GM19395 (cell line): ENCODE data around the gene RPL31.

Experiments used
- ATAC-seq: cut with Tn5 transposase; IDR thresholded peaks from one replicate; pipeline ENCODE4 v1.9.1; 2021; ENCODE audit warnings: mild to moderate bottlenecking, moderate library complexity; ENCODE audit not compliant: unreplicated experiment

Gene RPL31

DNA sequence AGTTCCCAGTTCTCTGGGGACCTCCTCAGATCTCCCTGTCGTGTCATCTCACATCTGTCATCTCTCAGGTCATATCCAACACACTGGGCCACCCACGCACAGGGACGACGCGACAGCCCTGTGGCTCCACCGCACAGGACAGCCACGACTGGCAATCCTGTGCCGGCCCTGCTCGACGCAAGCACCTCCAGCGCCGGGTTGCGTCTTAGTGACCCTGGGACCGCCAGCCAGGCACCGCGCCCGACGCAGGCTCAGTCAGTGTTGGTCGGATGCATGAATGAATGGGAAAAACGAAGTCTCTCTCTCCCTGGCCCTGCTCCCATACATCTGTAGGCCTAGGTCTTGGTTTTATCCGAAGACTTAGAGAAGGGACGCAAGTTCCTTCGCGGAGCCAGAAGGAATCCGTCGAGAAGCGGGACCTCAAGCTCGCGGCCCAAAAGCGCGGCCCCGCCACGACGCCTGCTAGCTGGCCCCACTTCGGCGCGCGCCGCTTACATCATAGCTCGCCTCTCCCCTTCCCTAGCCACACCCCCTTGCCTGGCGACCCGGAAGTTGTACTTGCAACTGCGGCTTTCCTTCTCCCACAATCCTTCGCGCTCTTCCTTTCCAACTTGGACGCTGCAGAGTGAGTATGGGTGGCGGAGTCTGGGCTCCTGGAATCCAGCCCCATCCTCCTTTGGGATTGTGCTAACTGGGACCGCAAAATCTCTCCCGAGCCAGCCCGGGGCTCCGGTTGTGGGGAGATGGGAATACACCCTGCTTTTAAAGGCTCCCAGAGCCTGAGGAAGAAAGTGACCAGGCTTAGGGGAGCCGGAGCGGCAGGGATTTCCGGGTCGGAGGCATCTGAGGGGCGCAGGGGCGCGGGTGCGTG, at the start of gene RPL31:
Gene RPL31, plus strand, starts transcription at position 599 of the 871 bp plus-strand sequence. CDS start 413 bp downstream, outside the sequence.
- peak; percentile 98 for ATAC-seq

- no peak for ATAC-seq
Measured at GRCh38 chr2:100952512-100952911, 49.6 kb upstream of the RPL31 start.

GRCh38 chr2:100953406-100954043, 48.6 kb upstream of the RPL31 start:
- no peak for ATAC-seq

- no peak for ATAC-seq
Measured at GRCh38 chr2:100954044-100954420, 48.1 kb upstream of the RPL31 start.

DNA sequence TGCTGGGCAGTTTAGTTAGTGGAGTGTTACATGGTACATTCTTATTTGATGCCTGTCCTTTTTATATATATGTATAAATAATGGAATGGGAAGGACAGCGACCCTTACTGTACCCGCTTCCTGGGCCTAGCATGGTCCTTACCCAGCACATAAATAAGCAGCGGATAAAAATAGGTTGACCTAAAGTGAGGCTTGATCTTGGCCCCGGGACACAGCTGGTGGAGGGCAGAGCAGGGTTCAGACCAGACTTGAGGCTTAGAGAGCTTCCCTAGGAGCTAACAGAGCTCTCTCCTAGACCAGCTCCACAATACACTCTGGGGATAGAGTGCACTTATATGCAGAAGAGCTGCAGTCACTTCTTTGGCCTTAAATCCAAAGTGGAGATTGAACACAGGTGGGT, 46.9 kb upstream of the RPL31 start:
- ATAC-seq = no peak

- ATAC-seq = no peak
Measured at GRCh38 chr2:100956081-100956480, 46.0 kb upstream of the RPL31 start.

- ATAC-seq = no peak
Measured at GRCh38 chr2:100957996-100958653, 44.0 kb upstream of the RPL31 start.

DNA sequence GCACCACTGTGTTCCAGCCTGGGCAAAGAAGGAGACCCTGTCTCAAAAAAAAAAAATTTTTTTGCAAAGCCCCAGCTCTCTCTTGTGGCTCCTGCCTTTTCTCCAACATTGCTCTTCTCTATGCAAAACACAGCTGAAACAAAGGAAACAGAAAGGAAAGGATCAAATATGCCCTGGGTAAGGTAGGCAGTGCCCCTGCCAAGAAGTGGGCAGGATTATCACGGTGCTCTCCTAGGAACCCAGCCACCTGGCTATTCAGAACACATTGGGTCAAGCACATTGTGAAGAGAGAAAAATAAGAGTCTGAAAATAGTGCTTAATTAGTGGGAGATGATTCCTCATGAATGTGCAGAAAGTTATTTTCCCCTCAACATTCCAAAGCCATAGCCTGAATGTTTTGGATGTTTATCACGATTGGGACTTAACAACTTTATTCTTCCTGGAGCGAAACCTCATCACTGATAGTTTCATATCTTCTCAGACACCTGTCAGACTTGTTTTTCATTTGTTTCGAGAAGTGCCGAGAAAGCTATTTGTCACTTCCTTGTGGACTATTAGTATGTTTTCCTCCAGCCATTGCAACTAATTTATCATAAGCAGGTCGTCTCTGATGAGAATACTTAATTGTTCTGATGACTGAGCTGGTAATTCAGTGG, 42.7 kb upstream of the RPL31 start:
- no peak for ATAC-seq

- no peak for ATAC-seq
Measured at GRCh38 chr2:100960688-100961087, 41.4 kb upstream of the RPL31 start.

GRCh38 chr2:100962366-100963025, 39.6 kb upstream of the RPL31 start:
- no peak for ATAC-seq

DNA sequence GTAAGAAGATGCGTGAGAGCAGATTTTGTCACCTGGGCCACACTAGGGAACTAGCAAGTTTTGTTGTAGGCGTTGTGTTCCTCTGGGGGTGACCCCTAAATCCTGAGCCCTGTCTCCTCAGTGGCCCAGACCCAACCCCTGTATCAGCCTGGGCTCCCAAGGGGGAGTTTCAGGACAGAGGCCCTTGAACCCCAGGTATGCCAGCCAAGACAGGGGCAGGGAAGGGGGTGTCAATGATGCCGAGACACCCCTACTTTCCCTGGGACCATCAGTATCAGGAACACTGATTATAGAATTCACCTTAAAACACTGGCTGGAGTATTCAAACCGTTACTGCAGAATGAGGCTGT, 39.1 kb upstream of the RPL31 start:
- no peak for ATAC-seq

DNA sequence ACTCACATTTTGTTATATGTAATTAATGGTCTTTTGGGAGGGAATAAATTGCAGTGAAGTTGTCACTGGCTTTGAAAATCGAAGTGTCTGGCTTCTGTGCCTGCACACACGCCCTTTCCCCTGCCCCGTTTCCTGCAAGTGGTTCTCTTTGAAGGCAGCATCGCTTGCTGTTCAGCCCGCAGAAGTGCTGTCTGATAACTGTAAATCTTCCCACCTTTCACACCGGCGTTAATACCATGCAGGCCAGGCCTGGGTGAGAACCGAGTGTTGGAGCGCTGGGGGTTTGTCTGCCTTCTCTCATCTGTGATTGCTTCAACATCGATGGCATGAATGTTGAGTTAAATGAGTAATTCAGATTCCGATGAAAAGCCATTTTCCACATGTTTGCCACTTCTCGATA, 37.9 kb upstream of the RPL31 start:
- ATAC-seq = no peak

DNA sequence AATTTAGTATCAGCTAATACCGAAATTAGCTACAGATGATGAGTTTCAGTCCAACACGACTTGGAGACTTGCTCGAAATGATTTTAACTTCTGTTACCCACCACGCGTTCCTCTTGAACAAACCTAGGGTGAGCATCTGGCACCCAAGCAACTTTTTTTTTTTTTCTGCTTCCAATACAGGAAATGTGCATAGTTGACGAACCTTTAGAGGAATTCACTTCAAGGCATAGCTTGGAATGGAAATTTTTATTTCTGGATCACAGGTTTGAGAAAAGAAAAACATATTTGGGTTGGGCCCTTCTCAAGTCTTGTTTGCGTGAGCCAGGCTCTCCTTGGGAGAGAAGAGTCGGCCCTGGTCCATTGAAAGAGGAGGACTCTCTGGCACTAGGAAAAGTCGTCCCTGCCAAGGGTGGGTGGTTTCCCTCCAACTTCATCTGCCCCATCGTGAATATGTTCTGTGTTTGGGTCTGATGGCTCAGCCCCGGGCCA, 37.4 kb upstream of the RPL31 start:
- no peak for ATAC-seq

DNA sequence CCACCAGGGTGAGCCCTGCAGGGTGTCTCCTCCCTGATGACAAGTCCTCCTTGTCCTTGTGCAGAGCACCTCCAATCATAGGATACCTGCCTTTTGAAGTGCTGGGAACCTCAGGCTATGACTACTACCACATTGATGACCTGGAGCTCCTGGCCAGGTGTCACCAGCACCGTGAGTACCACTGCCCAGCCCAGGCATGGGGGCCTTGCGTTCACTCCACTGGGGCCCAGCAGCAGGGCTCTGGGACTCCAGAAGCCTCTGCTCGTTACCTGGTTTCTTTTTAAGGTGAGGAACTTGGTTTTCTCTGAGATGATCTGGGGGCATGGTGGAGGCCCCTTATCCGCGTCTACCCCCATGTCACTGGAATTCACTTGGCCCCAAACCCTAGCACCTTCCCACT, 36.5 kb upstream of the RPL31 start:
- ATAC-seq = no peak

GRCh38 chr2:100967716-100968115, 34.4 kb upstream of the RPL31 start:
- ATAC-seq = no peak

DNA sequence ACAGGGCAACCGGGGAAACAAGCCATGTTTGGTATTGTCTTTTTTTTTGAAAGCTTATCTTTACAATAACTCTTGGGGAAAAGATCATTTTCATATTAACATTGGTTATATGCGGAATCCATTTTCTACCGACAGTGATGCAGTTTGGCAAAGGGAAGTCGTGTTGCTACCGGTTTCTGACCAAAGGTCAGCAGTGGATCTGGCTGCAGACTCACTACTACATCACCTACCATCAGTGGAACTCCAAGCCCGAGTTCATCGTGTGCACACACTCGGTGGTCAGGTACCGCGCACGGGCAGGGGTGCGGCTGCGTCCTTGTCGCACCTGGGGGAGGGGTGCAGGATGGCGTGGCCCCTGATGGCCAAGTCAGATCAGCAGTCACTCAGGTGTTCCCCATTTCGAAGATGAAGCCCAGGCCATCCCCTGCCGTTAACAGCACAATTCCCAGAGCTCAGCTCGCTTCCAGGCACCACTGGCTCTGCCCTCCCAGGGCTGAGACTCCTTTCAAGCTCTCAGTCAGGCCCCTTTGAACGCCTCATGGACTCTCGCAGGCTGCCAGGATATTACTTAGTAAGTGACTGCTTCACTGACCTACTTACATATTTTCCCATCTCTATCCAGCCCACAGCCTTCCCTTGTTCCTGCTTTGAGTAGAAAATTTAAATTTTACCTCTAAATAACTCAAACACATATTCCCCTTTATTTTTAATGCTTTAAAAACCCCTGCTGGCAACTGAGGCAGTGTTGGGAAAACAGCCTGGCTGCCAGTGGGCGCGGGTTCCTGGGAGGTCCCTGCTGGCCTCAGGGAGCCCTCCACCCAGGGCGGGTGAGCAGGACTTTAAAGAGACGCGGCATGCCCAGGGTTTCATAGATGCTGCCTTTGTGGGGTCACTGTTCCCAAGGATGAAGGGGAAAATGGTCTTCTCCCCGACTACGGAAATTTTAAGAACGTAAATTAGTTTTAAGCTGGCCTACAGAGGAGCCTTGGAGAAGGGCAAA, 33.6 kb upstream of the RPL31 start:
- ATAC-seq = no peak

- no peak for ATAC-seq
Measured at GRCh38 chr2:100969998-100970397, 32.1 kb upstream of the RPL31 start.

- no peak for ATAC-seq
Measured at GRCh38 chr2:100971221-100971620, 30.9 kb upstream of the RPL31 start.

GRCh38 chr2:100972452-100972851, 29.6 kb upstream of the RPL31 start:
- no peak for ATAC-seq
